Mammary epithelial cell (primary cell): ENCODE data around the gene TARDBP.

Experiments
- CTCF ChIP-seq, 2 donors: IDR thresholded peaks in 1 of 2; conservative IDR thresholded peaks in 1 of 2; 2 replicates each; pipeline ENCODE4 v1.5.1; 2011 to 2012; ENCODE audit warnings: inconsistent platforms in 2 of 2, low read length in 2 of 2, mild to moderate bottlenecking in 2 of 2, control low read depth in 1 of 2, low read depth in 1 of 2; ENCODE audit not compliant: insufficient read depth in 1 of 2; ENCODE audit errors: extremely low read depth in 1 of 2
- EZH2 ChIP-seq: IDR thresholded peaks from 2 replicates; pipeline ENCODE4 v1.6.1; 2012; ENCODE audit warnings: low read length, inconsistent platforms, borderline replicate concordance

GRCh38 chr1:11046625-11047365 lies 34.3 kb downstream of the TARDBP start, which contains the start of gene MASP2:
- TF ChIP-seq CTCF (conservative IDR thresholded peaks at IDR 0.05 in 1 of 2, IDR thresholded peaks at IDR 0.05 in 1 of 2; ENCODE audit: extremely low read depth in 1 of 2, insufficient read depth in 1 of 2, low read depth in 1 of 2, low read length in 2 of 2): no peak
- TF ChIP-seq EZH2: no peak
